Smooth muscle cell (in vitro differentiated cells): ENCODE results near the gene RAD18. TPM values are rescaled to one million over a fixed set of nuclear protein-coding genes. Genes with fewer than 3 reads are reported as not detected.

Experiments used
- DNase-seq: peaks from one replicate; lab custom pipeline; 2025; ENCODE audit not compliant: unreplicated experiment; lab: John Stamatoyannopoulos, UW
- H2AFZ ChIP-seq: fragments of 200-600 bp; sonication (generic); 2 replicates; pipeline ENCODE4 v1.6.0; 2016; ENCODE audit warnings: antibody characterized with exemption, low read depth, mild to moderate bottlenecking
- H3F3A ChIP-seq: fragments of 200-600 bp; sonication (generic); 2 replicates; pipeline ENCODE4 v1.6.0; 2017; ENCODE audit warnings: antibody characterized with exemption, low read depth
- H3K27ac ChIP-seq: fragments of 200-600 bp; sonication (generic); 2 replicates; pipeline ENCODE4 v1.5.1; 2016; ENCODE audit warnings: low read depth, mild to moderate bottlenecking
- H3K27me3 ChIP-seq: fragments of 200-600 bp; sonication (generic); 2 replicates; pipeline ENCODE4 v1.6.1; 2016; ENCODE audit warnings: low read depth, mild to moderate bottlenecking
- H3K36me3 ChIP-seq: fragments of 200-600 bp; sonication (generic); 2 replicates; pipeline ENCODE4 v1.5.1; 2016; ENCODE audit warnings: low read depth
- H3K4me1 ChIP-seq: fragments of 200-600 bp; sonication (generic); 2 replicates; pipeline ENCODE4 v1.5.1; 2016; ENCODE audit warnings: low read depth
- H3K4me2 ChIP-seq: fragments of 200-600 bp; sonication (generic); 2 replicates; pipeline ENCODE4 v1.6.0; 2016; ENCODE audit warnings: mild to moderate bottlenecking
- H3K4me3 ChIP-seq: fragments of 200-600 bp; sonication (generic); 2 replicates; pipeline ENCODE4 v1.5.1; 2016; ENCODE audit warnings: mild to moderate bottlenecking
- H3K79me2 ChIP-seq: fragments of 200-600 bp; sonication (generic); 2 replicates; pipeline ENCODE4 v1.6.0; 2016; ENCODE audit warnings: low read depth, mild to moderate bottlenecking
- H3K9ac ChIP-seq: fragments of 200-600 bp; sonication (generic); 2 replicates; pipeline ENCODE4 v1.6.0; 2016; ENCODE audit warnings: low read depth
- H3K9me3 ChIP-seq: fragments of 200-600 bp; sonication (generic); replicated peaks from 2 replicates; pipeline ENCODE4 v1.5.1; 2016; ENCODE audit warnings: low read depth
- H4K20me1 ChIP-seq: fragments of 200-600 bp; sonication (generic); 2 replicates; pipeline ENCODE4 v1.6.0; 2016; ENCODE audit warnings: low read depth
- CTCF ChIP-seq: fragments of 200-600 bp; sonication (generic); IDR thresholded peaks from 2 replicates; pipeline ENCODE4 v1.5.1; 2017; ENCODE audit warnings: borderline replicate concordance, mild to moderate bottlenecking, antibody characterized with exemption; ENCODE audit not compliant: insufficient read depth, poor library complexity, severe bottlenecking
- WGBS: methylation state at CpG from one replicate; pipeline ENCODE4 v1.1.7; 2016; ENCODE audit warnings: low lambda C conversion rate; 5-methylcytosine and 5-hydroxymethylcytosine counted together
- polyA plus RNA-seq: library from polyadenylated mRNA; unstranded; fragments of >200 nt; fragmentation: Nextera tagmentation; extraction: Ambion mirVana; gene quantifications from 2 replicates; pipeline ENCODE4 v1.2.1, GENCODE V29; 2016
- total RNA-seq: library from RNA; depleted of rRNA; stranded (reverse); fragments of >200 nt; gene quantifications from 2 replicates; pipeline ENCODE4 v1.2.3, GENCODE V29; 2014

RAD18 gene
- total and polyA plus RNA-seq, 2 experiments from 2014 or later, result 8.9 to 16.0 TPM

GRCh38 chr3:8840556-8840955 lies 122.7 kb downstream of the RAD18 start:
- no peaks in the 10 kb centered on the region for H4K20me1 ChIP-seq
- no peak for DNase-seq
- H3K4me3 ChIP-seq, result no peak overlapping the region
- H3K9ac ChIP-seq, result no peak overlapping the region
- no peak overlapping the region for H2AFZ ChIP-seq
- H3K4me2 ChIP-seq, result peak overlapping the region; percentile 28
- 43% methylated on average over 5 of the region's 5 CpGs for WGBS
- no peaks in the 10 kb centered on the region for H3K27me3 ChIP-seq
- no peak overlapping the region for H3K27ac ChIP-seq
- H3F3A ChIP-seq, result no peaks in the 10 kb centered on the region
- no peaks in the 10 kb centered on the region for H3K4me1 ChIP-seq
- H3K9me3 ChIP-seq, result no peaks in the 10 kb centered on the region
- H3K79me2 ChIP-seq, result no peaks in the 10 kb centered on the region
- TF ChIP-seq CTCF, result no peak
- H3K36me3 ChIP-seq, result no peaks in the 10 kb centered on the region

GRCh38 chr3:8839607-8840325 lies 123.5 kb downstream of the RAD18 start:
- H2AFZ ChIP-seq, result no peak overlapping the region
- no peak for TF ChIP-seq CTCF
- H3K4me1 ChIP-seq, result no peaks in the 10 kb centered on the region
- no peaks in the 10 kb centered on the region for H3K79me2 ChIP-seq
- H3K9me3 ChIP-seq, result no peaks in the 10 kb centered on the region
- H3K4me2 ChIP-seq, result peak overlapping the region; percentile 28
- H3K27me3 ChIP-seq, result no peaks in the 10 kb centered on the region
- peak overlapping the region; percentile 32 for H3K27ac ChIP-seq
- no peaks in the 10 kb centered on the region for H4K20me1 ChIP-seq
- H3K9ac ChIP-seq, result no peak overlapping the region
- H3K36me3 ChIP-seq, result no peaks in the 10 kb centered on the region
- H3F3A ChIP-seq, result no peaks in the 10 kb centered on the region
- no peak for DNase-seq
- H3K4me3 ChIP-seq, result no peak overlapping the region
- 82% methylated on average over 9 of the region's 9 CpGs for WGBS

GRCh38 chr3:8838765-8839423 lies 124.4 kb downstream of the RAD18 start:
- H2AFZ ChIP-seq, result no peak overlapping the region
- no peaks in the 10 kb centered on the region for H3K9me3 ChIP-seq
- no peaks in the 10 kb centered on the region for H3K36me3 ChIP-seq
- H3K4me1 ChIP-seq, result no peaks in the 10 kb centered on the region
- no peak overlapping the region for H3K27ac ChIP-seq
- no peak overlapping the region for H3K4me3 ChIP-seq
- no peak overlapping the region for H3K9ac ChIP-seq
- TF ChIP-seq CTCF, result no peak
- no peaks in the 10 kb centered on the region for H3K27me3 ChIP-seq
- H4K20me1 ChIP-seq, result no peaks in the 10 kb centered on the region
- DNase-seq, result no peak
- H3K79me2 ChIP-seq, result no peaks in the 10 kb centered on the region
- 95% methylated on average over 3 of the region's 3 CpGs for WGBS
- no peak overlapping the region for H3K4me2 ChIP-seq
- H3F3A ChIP-seq, result no peaks in the 10 kb centered on the region

- Histone ChIP-seq H4K20me1 (no peaks in the 10 kb centered on the region), H3K9ac (no peak overlapping the region), H3K27ac (no peak overlapping the region), H3K4me3 (no peak overlapping the region), H3K27me3 (no peaks in the 10 kb centered on the region), H2AFZ (no peak overlapping the region), H3K4me1 (no peaks in the 10 kb centered on the region), H3K79me2 (no peaks in the 10 kb centered on the region), H3K4me2 (no peak overlapping the region), H3K36me3 (no peaks in the 10 kb centered on the region), H3F3A (no peaks in the 10 kb centered on the region), H3K9me3 (no peaks in the 10 kb centered on the region)
- WGBS, result 71% methylated on average over 4 of the region's 4 CpGs
- no peak for DNase-seq
- no peak for TF ChIP-seq CTCF
Observed at GRCh38 chr3:8838234-8838633, 125.0 kb downstream of the RAD18 start.
